Testis (tissue), 3 donors: Measurements from ENCODE around the gene PLPPR4. TPM values are rescaled to one million over a fixed set of nuclear protein-coding genes. Genes with fewer than 3 reads are reported as not detected.
"Not testable (repeated sequence)": the region's sequence is repeated elsewhere in the genome, so short reads cannot be mapped to it uniquely, and the experiment has no call there.

ENCODE experiments used
- DNase-seq: peaks from one replicate; pipeline ENCODE4 v3.0.0-alpha.2; 2019
- H3K27ac ChIP-seq, 2 donors: fragments of 200-600 bp; sonication (generic); one replicate each; pipeline ENCODE4 v1.5.1; 2019
- H3K27me3 ChIP-seq: fragments of 200-600 bp; sonication (generic); one replicate; pipeline ENCODE4 v1.5.1; 2019
- H3K36me3 ChIP-seq: fragments of 200-600 bp; sonication (generic); one replicate; pipeline ENCODE4 v1.5.1; 2017; ENCODE audit warnings: low read depth; ENCODE audit errors: missing control alignments
- H3K4me1 ChIP-seq: fragments of 200-600 bp; sonication (generic); one replicate; pipeline ENCODE4 v1.5.1; 2019
- H3K4me3 ChIP-seq, 2 donors: fragments of 200-600 bp; sonication (generic); one replicate each; pipeline ENCODE4 v1.5.1; 2017 to 2019
- H3K9me3 ChIP-seq: fragments of 200-600 bp; sonication (generic); one replicate; pipeline ENCODE4 v1.5.1; 2017
- POLR2A ChIP-seq: fragments of 450-650 bp; IDR thresholded peaks from one replicate; pipeline ENCODE4 v1.6.1; 2017; ENCODE audit warnings: antibody characterized with exemption, mild to moderate bottlenecking, moderate library complexity
- WGBS, 2 donors: methylation state at CpG; one replicate each; pipeline ENCODE4 v1.1.5; 2018; 5-methylcytosine and 5-hydroxymethylcytosine counted together
- intact Hi-C: fragments of 100-400 bp; cut with DNase I; formaldehyde crosslinking; loops from one replicate; pipeline ENCODE4 v1.15.1; 2023; ENCODE audit warnings: low total_unique reads
- polyA plus RNA-seq: library from polyadenylated mRNA; stranded (reverse); fragments of 350-450 nt; fragmentation: Illumina TruSeq; extraction: RNeasy Lipid Tissue Mini Kit (QIAGEN cat#74804); gene quantifications from one replicate; pipeline ENCODE4 v1.2.3, GENCODE V29; 2014; ENCODE audit warnings: low read depth, low replicate concordance; ENCODE audit not compliant: insufficient read depth
- total RNA-seq, 2 donors: library from RNA; depleted of rRNA; stranded (reverse); fragments of >200 nt; gene quantifications; one replicate each; pipeline ENCODE4 v1.2.3, GENCODE V29; 2016
- TF ChIP-seq, protein P1 (sequence below), 3 experiments: fragments of 450-650 bp in 2 of 3; fragments of 200-600 bp in 1 of 3; sonication (generic) in 1 of 3; IDR thresholded peaks; one replicate each; pipeline ENCODE4 v1.5.1; 2016 to 2019; ENCODE audit warnings: antibody characterized with exemption in 3 of 3, mild to moderate bottlenecking in 2 of 3, moderate library complexity in 1 of 3

The PLPPR4 gene
- total and polyA plus RNA-seq, 3 donors from 2014 or later, result 5.9 to 8.7 (median 6.0) TPM

DNA sequence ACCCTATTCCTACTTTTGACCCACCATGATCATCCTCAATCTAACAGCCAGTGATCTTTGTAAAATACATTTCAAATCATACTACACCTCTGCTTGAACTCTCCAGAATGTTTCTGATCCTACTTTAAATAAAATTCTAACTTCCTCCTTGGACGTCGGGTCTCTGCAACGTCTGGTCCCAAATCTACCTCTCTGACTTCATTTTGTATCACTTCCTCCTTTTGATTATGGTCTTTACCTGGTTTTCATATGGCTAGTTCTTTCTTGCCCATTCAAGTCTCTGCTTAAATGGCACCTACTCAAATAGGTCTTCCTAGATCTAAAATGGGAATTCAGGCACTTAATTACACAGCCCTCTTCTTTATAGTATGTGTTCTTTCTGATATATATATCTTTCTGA is 18.2 kb downstream of the PLPPR4 start:
- intact Hi-C loops, result no loop called here
- Histone ChIP-seq H3K36me3 (no peaks in the 10 kb centered on the region), H3K4me3 (no peak overlapping the region), H3K27me3 (no peaks in the 10 kb centered on the region), H3K9me3 (no peaks in the 10 kb centered on the region), H3K4me1 (no peaks in the 10 kb centered on the region), H3K27ac (no peak overlapping the region)
- DNase-seq, result no peak
- WGBS, 2 donors, result 46 to 50% methylated on average over 3 of the region's 3 CpGs
- TF ChIP-seq POLR2A, result no peak
- TF ChIP-seq, protein P1, sequence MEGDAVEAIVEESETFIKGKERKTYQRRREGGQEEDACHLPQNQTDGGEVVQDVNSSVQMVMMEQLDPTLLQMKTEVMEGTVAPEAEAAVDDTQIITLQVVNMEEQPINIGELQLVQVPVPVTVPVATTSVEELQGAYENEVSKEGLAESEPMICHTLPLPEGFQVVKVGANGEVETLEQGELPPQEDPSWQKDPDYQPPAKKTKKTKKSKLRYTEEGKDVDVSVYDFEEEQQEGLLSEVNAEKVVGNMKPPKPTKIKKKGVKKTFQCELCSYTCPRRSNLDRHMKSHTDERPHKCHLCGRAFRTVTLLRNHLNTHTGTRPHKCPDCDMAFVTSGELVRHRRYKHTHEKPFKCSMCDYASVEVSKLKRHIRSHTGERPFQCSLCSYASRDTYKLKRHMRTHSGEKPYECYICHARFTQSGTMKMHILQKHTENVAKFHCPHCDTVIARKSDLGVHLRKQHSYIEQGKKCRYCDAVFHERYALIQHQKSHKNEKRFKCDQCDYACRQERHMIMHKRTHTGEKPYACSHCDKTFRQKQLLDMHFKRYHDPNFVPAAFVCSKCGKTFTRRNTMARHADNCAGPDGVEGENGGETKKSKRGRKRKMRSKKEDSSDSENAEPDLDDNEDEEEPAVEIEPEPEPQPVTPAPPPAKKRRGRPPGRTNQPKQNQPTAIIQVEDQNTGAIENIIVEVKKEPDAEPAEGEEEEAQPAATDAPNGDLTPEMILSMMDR (IDR thresholded peaks at IDR 0.05), result no peak

DNA sequence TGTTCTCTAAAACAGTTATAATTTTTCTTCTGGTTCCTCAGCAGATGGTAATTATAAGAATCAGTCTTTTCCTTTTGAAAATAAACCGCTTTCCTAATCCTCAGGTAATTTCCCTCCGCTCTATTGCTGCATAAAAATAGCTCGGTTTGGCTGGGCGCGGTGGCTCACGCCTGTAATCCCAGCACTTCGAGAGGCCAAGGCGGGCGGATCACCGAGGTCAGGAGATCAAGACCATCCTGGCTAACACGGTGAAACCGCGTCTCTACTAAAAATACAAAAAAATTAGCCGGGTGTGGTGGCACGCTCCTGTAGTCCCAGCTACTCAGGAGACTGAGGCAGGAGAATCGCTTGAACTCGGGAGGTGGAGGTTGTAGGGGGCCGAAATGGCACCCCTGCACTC is 19.2 kb downstream of the PLPPR4 start:
- DNase-seq, H3K4me1 ChIP-seq, H3K27me3 ChIP-seq, H3K9me3 ChIP-seq, intact Hi-C loops, H3K36me3 ChIP-seq, H3K27ac ChIP-seq: not testable (repeated sequence)
- peak overlapping the region in 1 of 2 donors; percentile 32 for H3K4me3 ChIP-seq
- WGBS, 2 donors, result 67 to 76% methylated on average over 18 of the region's 18 CpGs

DNA sequence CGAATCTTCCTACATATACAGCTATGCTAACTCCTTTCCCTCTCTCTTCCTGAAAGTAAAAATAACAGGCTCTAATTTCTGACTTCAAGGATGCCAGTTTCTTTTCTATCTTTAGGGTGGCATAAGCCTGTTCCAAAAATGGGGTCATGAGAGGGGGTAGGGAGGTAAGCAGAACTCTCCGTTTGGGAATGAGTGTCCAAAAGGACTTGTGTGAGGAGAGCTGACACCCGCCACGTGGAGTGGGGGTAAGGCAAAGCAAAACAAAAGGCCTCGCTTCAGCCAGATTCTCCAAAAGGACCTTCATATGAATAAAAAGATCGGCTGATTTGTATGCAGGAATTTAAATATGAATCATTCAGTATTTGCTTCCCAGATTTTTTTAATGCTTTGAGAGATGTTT is 28.6 kb downstream of the PLPPR4 start:
- intact Hi-C loops, result no loop called here
- no peak for DNase-seq
- TF ChIP-seq, protein P1 (IDR thresholded peaks at IDR 0.05), result no peak
- no peak for TF ChIP-seq POLR2A
- 83 to 85% methylated on average over 6 of the region's 6 CpGs for WGBS, 2 donors
- Histone ChIP-seq H3K27ac (no peak overlapping the region), H3K27me3 (no peaks in the 10 kb centered on the region), H3K9me3 (no peaks in the 10 kb centered on the region), H3K36me3 (no peaks in the 10 kb centered on the region), H3K4me3 (no peak overlapping the region), H3K4me1 (no peaks in the 10 kb centered on the region)

DNA sequence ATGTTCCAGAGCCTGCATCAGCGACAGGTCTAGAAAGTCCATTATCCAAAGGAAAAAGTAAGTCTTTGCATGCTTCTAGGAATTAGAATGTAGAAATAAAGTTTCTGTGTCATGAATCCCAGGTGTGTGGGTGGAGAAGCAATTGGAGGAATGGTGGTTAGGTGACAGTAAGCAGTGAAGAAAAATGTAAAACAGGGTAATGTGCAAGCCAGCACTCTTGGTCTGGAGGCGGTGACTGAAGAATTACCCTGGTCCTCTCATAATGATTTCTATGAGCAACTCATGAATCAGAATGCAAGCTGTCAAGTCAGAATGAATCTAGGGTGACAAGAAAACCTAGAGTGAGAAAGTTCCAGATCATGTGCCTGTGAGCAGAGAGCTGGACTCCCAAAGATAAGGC is 33.6 kb downstream of the PLPPR4 start:
- Histone ChIP-seq H3K27me3 (no peaks in the 10 kb centered on the region), H3K9me3 (no peaks in the 10 kb centered on the region), H3K36me3 (no peaks in the 10 kb centered on the region), H3K4me3 (no peak overlapping the region), H3K4me1 (no peaks in the 10 kb centered on the region), H3K27ac (no peak overlapping the region)
- no peak for TF ChIP-seq POLR2A
- TF ChIP-seq, protein P1 (IDR thresholded peaks at IDR 0.05), result no peak
- intact Hi-C loops, result no loop called here
- no peak for DNase-seq
- 92 to 97% methylated on average over 2 of the region's 2 CpGs for WGBS, 2 donors

DNA sequence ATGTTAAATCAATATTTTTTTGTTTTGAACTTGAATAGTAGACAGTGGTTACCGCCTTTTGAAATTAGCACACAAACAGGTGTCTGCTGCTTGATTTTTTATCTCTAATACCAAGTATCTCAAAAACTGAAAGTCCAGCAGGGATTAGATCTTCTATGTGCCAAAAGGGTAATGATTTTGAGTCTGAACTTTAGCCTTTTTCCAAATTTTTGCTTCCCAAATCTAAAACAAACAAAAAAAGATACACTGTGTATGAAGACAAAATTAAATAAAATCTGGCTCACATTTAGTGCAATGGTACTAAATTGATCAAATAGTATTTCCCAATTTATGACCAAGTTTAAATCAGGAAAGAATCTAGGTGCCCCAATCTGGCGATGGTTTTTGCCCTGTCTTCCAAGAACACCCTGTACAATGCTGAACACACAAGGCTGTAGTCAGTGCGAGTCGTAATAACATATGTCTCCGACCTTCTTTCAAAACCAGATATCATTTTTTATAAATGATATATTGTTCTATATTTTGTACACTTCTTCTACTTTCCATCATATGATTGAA is 40.5 kb downstream of the PLPPR4 start:
- intact Hi-C loops, result no loop called here
- TF ChIP-seq POLR2A, result no peak
- TF ChIP-seq, protein P1 (IDR thresholded peaks at IDR 0.05), result no peak
- Histone ChIP-seq H3K9me3 (no peaks in the 10 kb centered on the region), H3K4me1 (no peaks in the 10 kb centered on the region), H3K4me3 (no peak overlapping the region), H3K36me3 (no peaks in the 10 kb centered on the region), H3K27me3 (no peaks in the 10 kb centered on the region), H3K27ac (no peak overlapping the region)
- DNase-seq, result no peak
- 79 to 85% methylated on average over 5 of the region's 5 CpGs for WGBS, 2 donors
